Tibial nerve (tissue), 4 donors: Measurements from ENCODE around the gene SLC16A8.

Experiments used
- EP300 ChIP-seq, 2 donors: sonication (generic); formaldehyde crosslinking; IDR thresholded peaks; one replicate each; pipeline ENCODE4 v1.6.1; 2017; ENCODE audit warnings: antibody characterized with exemption in 2 of 2, mild to moderate bottlenecking in 1 of 2
- POLR2A ChIP-seq, 2 donors: fragments of 450-650 bp; IDR thresholded peaks; one replicate each; pipeline ENCODE4 v1.6.1; 2017; ENCODE audit warnings: antibody characterized with exemption in 2 of 2, mild to moderate bottlenecking in 2 of 2, moderate library complexity in 2 of 2
- TF ChIP-seq, protein P1 (sequence below), 5 experiments: fragments of 200-600 bp in 3 of 5; fragments of 450-650 bp in 2 of 5; sonication (generic) in 3 of 5; IDR thresholded peaks; one replicate each; pipeline ENCODE4 v1.5.1; 2016 to 2019; ENCODE audit warnings: antibody characterized with exemption in 5 of 5, mild to moderate bottlenecking in 3 of 5, moderate library complexity in 2 of 5

DNA sequence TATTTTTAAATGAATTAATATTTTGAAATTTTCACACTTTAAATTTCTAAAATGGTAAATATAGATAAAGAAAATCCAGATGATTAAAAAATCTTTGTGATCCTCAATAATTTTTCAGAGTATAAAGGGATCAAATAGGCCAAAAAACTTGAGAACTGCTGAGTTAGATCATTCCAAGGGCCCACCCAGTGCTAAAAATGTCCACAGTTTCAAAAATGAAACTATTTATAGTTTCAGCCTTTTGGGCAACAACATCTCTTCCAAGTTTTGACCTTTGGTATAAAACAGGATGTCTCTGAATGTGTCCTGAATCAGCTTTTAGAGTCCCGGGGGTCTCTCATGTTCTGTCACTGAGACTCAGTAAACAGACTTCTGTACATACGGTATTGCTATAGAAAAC, 47.4 kb upstream of the SLC16A8 start:
- TF ChIP-seq, protein P1, sequence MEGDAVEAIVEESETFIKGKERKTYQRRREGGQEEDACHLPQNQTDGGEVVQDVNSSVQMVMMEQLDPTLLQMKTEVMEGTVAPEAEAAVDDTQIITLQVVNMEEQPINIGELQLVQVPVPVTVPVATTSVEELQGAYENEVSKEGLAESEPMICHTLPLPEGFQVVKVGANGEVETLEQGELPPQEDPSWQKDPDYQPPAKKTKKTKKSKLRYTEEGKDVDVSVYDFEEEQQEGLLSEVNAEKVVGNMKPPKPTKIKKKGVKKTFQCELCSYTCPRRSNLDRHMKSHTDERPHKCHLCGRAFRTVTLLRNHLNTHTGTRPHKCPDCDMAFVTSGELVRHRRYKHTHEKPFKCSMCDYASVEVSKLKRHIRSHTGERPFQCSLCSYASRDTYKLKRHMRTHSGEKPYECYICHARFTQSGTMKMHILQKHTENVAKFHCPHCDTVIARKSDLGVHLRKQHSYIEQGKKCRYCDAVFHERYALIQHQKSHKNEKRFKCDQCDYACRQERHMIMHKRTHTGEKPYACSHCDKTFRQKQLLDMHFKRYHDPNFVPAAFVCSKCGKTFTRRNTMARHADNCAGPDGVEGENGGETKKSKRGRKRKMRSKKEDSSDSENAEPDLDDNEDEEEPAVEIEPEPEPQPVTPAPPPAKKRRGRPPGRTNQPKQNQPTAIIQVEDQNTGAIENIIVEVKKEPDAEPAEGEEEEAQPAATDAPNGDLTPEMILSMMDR (IDR thresholded peaks at IDR 0.05): no peak
- TF ChIP-seq POLR2A (IDR thresholded peaks at IDR 0.05) (no peak), EP300 (IDR thresholded peaks at IDR 0.05) (peak in 1 of 2 donors; percentile 8)
